GM19395 (cell line): ENCODE measurements around the gene DLEC1.
"Not testable (repeated sequence)": the region's sequence is repeated elsewhere in the genome, so short reads cannot be mapped to it uniquely, and the experiment has no call there.

Experiments
- ATAC-seq: cut with Tn5 transposase; IDR thresholded peaks from one replicate; pipeline ENCODE4 v1.9.1; 2021; ENCODE audit warnings: mild to moderate bottlenecking, moderate library complexity; ENCODE audit not compliant: unreplicated experiment

DLEC1 gene

DNA sequence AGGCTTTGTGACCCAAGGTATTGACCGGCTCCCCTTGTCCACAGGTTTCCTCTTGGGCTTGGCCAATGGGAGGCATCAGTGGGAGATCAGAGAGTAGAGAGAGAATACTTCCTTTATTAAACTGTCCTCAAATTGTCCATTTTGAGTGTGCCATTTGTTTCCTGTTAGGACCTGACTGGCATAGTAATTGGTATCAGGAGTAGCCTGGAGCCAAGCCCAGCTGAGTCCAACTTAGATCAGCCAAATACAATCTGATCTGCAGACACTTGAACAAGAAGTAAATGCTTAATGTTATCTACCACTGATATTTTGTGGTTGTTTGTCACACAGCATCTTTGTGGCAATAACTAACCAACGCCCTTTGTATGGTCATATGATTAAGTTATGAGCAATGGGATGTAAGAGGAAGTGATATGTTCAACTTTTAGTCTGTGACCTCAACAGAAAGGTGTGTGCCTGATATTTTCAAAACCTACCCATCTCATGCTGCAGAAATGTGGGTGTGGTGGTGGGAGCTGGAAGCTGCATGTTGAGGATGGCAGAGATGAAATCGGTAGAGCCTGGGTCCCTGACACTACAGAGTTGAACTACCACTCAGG, 112.8 kb downstream of the DLEC1 start:
- ATAC-seq, result no peak

DNA sequence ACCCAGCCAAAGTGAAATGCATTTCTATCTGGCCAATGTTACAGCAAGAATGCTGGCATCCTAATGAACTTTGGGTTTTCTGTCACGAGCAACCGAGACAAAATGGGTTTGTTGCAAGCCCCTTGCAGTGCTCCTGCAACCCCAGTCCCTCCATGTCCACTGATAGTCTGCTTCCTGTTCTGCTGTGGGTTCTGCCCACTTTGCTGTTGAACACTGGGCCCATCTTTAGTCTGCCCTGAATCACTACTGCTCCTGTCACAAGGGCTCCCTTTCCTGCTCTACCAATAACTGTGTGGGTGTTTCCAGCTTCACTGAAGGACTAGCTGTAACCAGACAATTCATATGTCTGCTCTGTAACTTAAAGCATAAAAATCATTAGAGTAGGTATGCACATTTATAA, 113.6 kb downstream of the DLEC1 start:
- no peak for ATAC-seq

DNA sequence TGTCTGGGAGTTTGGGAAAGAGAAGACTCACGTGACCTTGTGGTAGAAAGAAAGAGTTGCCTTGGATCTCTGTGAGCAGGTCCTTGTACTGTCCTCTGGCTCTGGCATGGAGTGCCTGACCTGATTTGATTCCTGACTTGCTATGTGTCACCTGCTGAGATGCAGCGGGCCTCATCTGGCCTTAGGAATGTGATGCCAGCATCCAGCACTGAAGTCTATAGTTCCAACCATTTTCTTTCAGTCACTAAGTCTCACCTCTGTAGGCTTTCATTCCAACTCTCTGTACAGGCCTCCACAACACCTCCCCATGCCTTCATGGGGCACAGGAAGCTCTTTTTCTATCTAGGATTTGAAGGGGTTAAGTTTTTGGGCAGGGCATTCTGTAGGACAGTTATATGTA, 114.2 kb downstream of the DLEC1 start:
- no peak for ATAC-seq

DNA sequence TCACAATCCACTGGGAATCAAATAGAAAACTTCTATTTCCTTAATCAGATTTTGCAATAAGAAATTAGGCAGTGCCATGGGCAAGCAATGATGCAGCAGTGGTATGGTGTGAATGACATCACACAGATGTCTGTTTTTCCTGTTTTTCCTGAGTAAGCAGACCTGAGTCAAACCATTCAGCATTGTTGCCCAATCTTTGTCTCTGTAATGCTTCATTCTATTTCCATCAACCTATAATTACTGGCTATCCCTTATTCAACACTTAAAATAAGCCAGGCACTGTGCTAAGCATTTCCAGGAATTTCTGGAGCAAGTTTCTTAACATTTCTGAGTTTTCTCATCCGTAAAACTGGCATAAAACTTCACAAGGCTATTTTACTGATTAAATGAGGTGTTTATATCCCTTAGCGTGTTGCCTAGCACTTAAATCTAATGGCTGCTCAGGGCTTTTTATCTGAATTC, 115.1 kb downstream of the DLEC1 start:
- ATAC-seq, result no peak

DNA sequence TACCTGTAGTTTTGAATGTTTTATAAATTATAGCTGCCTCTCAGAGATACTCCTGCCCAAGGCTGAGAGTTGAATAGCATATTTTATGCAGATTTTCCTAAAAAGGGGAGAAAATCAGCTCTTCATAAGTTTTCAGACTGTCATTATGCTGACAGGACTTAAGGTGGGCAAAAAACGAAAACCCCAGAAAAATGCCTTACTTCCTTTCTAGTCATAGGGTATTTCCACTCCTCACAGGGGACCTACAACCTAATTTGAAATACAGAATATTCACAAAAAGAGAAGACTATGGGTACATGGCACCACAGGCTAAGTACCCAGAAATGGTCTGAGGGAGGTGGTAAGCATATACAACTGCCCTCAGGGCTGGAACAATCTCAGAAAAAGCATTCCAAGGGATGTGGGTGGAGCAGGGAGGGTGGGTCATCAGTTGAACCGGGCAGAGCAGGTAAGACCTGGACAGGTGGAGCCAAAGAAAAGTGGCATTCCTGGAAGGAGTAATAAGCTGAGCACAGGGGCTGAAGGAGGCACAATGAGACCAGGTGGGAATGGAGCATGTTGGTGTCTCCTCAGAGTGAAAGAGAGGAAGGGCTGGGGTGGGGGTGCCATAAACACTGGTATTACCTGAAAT, 115.7 kb downstream of the DLEC1 start:
- no peak for ATAC-seq

DNA sequence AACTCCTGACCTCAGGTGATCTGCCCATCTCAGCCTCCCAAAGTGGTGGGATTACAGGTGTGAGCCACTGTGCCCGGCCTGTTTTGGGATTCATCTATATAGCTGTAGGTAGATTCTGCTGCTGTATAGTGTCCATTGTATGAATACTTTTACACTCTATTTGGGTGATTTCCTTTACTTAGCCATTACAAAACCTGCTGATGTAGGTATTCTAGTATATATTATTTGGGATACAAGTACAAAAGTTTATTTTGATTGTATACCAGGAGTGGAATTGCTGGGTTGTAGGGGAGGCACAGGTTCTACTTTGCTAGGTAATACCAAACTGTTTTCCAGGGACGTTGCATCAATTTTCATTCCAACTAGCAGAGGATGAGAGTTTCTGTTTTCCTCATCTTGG, 116.8 kb downstream of the DLEC1 start:
- ATAC-seq, result no peak

DNA sequence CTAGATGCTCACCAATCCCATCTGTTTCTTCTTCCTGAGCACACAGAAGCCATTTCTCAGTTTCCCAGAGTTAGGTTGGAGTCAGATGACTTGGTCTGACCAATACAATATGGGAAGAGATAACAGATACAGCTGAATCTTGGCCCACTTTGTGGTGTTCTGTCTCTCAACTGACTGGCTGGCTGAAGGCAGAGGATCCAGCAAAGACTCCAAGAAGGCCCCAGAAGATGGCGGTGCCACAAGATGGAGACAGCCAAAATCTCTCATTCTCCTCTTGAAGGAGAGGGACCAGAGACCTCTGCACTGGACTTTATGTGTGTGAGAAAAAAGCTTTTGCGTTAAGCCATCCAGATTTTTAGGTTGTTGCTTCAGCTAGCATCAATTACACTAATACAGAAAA, 118.1 kb downstream of the DLEC1 start:
- no peak for ATAC-seq

DNA sequence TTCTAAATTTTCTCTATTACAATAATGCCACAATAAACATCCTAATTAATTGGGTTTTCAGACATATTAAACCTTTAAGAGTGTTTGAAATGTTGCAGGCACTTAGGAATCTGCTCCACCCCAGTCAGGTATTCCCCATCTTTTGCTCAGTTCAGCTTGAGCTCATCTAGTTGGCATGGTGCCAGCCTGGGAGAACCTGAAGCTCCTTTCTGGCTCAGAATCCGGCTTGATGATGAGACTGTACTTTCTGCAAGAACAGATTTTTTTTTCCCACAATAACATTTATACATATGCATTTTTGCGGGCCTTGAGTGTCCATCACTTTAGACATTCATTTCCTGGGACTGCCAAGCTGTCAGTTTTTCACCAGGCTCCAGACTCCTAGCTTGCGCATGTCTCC, 118.6 kb downstream of the DLEC1 start:
- ATAC-seq, result no peak

DNA sequence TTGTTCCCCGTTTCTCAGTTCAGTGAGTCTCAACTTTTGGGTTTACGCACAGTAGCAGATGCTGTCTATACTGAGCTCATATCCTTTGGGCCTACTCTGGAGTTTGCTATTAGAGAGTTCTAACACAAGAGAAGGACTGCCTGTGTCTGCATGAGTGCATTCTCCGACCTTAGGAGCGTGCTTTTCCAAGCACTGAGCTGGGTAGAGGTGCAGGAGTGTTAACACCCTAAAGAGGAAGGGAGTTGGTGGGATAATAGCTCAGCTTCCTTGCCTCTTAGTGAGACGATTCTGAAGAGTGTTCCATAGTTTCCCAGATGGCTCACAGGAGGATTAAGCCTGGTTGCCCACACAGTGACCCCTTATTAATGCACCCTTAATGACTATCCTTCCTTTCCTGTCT, 119.5 kb downstream of the DLEC1 start:
- no peak for ATAC-seq

DNA sequence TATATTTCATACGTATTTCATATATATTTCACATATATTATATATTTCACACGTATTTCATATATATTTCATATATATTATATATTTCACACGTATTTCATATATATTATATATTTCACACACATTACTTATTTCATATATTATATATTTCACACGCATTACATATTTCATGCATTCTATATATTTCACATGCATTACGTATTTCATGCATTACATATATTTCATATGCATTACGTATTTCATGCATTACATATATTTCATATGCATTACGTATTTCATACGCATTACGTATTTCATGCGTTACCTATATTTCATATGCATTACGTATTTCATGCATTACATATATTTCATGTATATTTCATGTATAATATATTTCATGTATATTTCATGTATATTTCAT, 121.7 kb downstream of the DLEC1 start:
- ATAC-seq, result not testable (repeated sequence)

DNA sequence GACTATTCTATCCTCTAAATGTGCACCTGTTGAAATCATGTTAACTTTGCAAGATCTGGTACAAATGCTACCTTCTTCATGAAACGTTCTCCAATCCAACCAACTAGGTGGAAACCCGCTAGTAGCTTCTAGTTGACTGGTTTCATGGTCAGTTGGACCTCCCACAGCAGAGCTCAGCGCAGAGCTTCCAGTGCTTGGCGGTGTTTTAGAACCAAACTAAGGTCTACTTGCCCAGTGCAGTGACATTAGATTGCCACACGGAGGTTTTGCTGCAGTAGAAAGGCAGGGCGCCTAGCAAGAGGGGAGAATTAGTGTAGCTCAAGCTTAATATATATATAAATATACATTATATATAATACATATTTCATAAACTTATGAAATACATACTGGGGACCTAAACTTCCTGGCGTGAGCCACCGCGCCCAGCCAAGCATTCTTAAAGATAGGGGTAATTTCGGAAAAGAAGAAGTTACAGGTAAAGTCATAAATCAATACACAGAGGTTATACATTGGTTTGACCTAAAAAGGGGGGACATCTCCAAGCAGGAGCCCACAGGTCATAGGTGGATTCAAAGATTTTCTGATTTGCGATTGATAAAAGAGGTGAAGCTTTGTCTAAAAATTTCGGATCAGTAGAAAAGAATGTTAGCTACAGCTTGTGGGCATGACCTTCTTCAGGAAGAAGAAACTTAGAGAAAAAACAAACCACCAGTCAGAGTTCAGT, 124.3 kb downstream of the DLEC1 start:
- no peak for ATAC-seq

DNA sequence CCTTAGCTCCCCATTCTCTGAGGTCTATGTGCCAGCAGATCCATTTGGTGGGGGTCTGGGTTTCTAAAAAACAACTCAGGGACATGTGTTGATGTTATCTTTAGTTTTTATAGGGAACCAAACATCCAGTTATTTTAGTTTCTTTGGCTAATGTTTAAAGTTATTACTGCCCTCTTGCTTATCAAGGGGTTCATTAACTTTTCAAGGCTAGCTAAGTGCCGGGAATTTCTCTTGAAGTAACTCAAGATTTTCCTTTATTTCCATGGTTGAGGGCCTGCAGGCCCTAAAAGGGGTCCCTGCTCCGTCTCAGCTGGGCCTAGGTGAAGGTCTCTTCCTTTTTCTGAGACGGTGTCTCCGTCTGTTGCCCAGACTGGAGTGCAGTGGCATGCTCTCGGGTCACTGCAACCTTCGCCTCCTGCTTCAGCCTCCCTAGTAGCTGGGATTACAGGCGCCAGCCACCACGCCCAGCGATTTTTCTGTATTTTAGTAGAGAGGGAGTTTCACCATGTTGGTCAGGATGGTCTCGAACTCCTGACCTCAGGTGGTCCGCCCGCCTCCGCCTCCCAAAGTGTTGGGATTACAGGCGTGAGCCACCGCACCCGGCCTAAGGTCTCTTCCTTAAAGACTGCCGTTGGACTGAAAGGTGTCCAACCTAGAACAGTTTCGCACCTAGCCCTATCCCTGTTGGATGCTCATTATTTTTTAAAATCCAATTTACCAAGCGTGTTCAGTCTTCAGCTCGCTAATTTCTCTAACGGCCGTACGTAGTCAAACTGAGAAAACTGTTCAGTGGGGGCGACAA, 125.0 kb downstream of the DLEC1 start:
- no peak for ATAC-seq

DNA sequence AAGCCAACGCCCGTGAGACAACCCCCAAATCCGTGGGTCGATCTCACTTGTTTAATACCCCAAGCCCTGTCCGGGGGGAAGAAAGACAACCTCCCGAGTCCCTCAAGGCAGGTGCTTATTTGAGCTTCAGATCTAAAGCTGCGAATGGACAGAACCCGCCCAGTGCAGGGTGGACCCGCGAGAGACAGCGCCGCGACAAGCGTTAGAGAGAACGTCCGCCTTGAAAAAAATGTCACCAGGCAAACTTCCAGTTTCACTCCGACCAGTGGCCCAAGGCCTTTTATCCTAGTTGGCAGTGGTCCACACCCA, 125.6 kb downstream of the DLEC1 start:
- peak; percentile 22 for ATAC-seq

DNA sequence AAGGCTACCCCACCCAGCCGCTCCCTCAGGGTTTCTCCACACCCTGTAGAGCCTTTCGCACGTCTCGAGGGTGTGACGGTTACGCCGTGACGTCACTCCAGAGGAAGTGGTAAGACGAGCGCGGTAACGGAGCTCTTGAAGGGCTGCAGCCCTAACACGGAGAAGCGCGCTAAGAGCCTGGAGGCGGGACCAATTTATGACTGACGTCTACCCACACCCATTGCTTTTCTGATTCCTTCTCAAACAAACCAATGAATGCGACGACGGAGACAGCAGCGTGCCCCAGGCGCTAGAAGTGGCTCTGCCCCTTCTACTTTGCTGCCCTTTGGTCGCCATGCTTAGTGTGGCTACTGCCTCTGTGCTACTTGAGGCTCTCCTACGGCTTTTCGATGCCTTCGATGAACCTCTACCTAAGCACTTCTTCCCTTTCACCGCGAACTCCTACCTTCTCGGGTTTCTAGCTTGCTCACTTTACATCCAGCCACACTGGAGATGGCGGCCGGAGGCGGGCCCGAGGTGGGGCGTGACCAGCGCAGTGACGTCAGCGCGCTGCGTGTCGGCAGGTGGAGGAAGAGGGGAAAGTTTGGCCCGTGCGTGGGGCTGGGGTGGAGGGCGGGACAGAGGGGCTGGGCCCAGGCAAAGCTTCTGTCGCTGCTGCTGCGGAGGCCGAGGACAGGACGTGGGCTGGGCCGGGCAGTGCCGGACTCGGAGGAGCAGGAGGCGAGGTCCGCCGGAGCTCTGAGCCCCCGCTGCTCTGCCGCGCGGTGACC, 126.1 kb downstream of the DLEC1 start, which contains the start of gene OXSR1:
OXSR1 (plus strand) TSS at position 586 of the 770 bp plus-strand sequence. CDS start 340 bp downstream, outside the sequence.
- ATAC-seq, result peak; percentile 96

DNA sequence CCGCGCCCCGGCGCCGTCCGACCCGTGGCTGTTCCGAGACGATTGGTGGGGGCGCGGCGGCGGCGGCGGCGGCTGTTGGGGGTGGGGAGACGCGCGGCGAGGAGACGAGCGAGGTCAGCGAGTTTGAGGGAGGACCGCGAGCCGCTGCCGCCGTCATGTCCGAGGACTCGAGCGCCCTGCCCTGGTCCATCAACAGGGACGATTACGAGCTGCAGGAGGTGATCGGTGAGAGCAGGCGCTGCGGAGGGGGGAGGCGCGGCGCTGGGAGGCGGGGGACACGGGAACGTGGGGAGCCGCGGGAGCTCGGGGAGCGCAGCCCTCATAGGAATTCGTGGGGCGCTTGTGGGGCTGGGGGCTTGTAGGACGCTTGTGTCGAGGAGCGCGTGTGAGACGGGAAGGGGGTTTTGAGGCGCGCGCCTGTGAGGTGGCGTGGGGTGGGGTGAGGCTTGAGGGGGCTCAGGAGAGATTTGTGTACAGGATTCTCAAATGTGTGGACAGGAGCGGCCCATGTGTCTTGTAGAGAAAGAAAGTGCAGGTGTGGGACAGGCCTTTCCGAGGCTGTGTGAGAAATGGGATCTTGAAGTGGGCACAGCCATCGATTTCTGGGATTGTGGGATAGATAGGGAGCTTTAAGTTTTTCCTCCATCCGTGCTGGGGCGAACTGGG, 126.8 kb downstream of the DLEC1 start:
- ATAC-seq, result peak; percentile 10

DNA sequence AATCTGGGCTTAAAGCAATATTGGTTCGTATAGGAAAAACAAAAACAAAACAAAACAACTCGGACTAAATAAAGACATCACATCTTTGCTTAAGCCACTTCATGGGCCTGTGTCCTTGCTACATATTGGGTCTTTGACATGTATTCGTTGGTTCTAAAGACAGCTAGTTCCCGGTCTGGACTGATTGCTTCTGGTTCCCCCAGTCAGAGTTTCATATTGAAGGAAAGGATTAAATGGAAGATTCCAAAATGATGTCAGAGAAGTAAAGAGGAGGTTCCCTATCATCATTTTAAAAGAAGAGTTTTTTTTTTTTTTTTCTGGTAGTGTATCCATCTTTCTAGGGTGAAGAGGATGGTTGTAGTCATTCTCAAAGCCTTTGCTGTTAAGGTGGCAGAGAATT, 128.6 kb downstream of the DLEC1 start:
- ATAC-seq, result no peak

DNA sequence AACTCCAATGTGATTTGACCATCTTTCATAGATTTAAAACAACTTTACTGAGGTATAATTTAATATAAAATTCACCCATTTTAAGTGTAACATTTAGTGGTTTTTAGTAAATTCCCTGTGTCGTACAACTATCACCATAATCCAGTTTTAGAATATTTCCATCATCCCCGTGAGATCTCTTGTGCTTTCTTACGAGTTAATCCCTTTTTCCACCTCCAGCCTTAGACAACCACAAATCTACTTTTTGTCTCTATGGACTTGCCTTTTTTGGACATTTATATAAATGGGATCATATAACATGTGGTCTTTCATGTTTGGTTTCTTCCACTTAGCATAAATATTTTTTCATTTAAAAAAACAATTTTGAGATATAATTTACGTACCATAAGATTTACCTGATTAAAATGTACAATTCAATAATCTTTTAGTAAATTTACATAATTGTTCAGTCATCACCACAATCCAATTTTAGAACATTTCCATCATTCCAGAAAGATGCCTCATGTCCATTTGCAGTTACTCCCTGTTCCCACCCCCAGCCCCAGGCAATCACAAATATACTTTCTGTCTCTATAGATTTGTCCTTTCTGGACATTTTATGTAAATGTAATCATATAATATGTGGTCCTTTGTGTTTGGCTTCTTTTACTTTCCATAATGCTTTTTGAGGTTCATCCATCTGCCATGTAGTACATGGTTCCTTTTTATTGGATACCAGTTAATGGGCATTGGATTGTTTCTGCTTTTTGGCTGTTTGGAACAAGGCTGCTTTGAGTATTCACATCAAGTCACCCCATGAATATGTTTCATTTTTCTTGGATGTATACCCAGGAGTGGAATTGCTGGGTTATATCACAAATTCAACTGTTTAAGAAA, 129.4 kb downstream of the DLEC1 start:
- ATAC-seq, result no peak

DNA sequence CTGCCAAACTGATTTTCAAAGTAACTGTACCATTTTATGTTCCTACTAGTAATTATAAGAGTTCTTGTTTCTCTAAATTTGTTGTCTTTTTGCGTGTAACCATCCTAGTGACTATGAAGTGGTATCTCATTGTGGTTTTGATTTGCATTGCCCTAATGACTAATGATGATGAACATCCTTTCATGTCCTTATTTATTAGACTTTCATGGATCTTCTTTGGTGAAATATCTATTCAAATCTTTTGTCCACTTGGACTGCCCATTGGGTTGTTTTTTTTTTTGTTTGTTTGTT, 130.0 kb downstream of the DLEC1 start:
- no peak for ATAC-seq

DNA sequence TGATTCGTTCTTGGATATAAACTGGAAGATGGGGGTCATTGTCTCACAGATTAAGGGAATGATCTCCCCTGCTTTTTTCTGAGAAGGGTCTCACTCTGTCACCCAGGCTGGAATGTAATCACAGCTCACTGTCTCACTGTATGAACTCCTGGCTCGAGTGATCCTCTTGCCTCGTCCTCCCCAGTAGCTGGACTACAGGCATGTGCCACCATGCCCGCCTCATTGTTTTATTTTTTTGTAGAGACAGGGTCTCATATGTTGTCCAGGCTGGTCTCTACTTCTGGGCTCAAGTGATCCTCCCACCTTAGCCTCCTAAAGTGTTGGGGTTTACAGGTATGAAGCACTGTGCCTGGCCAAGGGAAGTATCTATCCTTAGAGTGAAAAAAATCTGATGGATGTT, 131.7 kb downstream of the DLEC1 start:
- no peak for ATAC-seq

DNA sequence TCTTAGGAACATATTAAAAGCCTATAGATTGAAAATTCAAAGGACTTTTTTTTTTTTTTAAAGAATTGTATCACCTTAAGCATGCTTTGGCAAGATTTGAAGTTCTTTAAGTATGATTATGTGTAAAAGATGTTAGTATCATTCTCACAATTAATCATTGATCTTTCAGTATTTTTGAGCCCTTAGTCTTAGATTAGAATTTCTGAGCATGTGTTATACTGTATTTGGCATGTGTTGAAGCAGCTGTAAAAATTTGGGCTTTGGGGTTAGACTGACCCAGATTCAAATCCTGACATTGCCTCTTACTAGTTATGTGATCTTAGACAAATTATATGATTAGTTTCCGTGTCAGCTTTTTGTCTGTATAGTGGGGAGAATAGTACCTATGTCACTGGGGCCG, 132.6 kb downstream of the DLEC1 start:
- no peak for ATAC-seq
